Duodenal mucosa (tissue), 2 donors: ENCODE measurements around the gene PICALM.
"Not testable (repeated sequence)": the region's sequence is repeated elsewhere in the genome, so short reads cannot be mapped to it uniquely, and the experiment has no call there.

Experiments used
- H3K27ac ChIP-seq: one replicate; pipeline ENCODE4 v1.7.0; 2013; ENCODE audit warnings: low read depth, low read length
- H3K27me3 ChIP-seq, 2 donors: one replicate each; pipeline ENCODE4 v1.7.0; 2013; ENCODE audit warnings: low read length in 2 of 2, control low read depth in 1 of 2; ENCODE audit not compliant: insufficient read depth in 2 of 2, control insufficient read depth in 1 of 2
- H3K36me3 ChIP-seq, 2 donors: one replicate each; pipeline ENCODE4 v1.7.0; 2013; ENCODE audit warnings: low read length in 2 of 2, control low read depth in 1 of 2; ENCODE audit not compliant: insufficient read depth in 2 of 2, control insufficient read depth in 1 of 2
- H3K4me1 ChIP-seq, 2 donors: one replicate each; pipeline ENCODE4 v1.7.0; 2013; ENCODE audit warnings: low read length in 2 of 2, control low read depth in 1 of 2; ENCODE audit not compliant: insufficient read depth in 2 of 2, control insufficient read depth in 1 of 2
- H3K4me3 ChIP-seq, 2 donors: one replicate each; pipeline ENCODE4 v1.7.0; 2013; ENCODE audit warnings: low read length in 2 of 2, low read depth in 1 of 2
- H3K9ac ChIP-seq, 2 donors: one replicate each; pipeline ENCODE4 v1.7.0; 2013; ENCODE audit warnings: low read length in 2 of 2, low read depth in 1 of 2
- H3K9me3 ChIP-seq, 2 donors: one replicate each; pipeline ENCODE4 v1.7.0; 2013; ENCODE audit warnings: low read length in 2 of 2, control low read depth in 1 of 2; ENCODE audit not compliant: control insufficient read depth in 1 of 2

Gene PICALM

DNA sequence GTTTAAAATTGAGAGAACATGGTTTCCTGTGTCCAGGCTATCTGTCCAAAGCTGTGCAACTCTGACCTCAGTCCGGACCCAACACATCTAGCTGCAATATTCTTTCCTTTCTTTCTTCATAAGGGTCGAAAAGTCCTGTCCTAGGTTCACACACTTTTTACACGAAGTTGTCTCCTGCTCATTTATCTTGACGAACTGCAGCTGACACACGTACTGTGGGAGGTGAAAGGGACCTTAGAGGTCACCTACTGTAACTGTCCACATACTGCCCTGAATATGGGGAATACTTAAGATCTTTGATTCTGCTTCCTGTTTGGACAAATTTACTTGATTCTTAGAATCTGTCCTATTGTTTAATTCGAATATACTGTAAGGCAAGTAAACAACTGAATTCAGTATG, 107.8 kb downstream of the PICALM start:
- Histone ChIP-seq H3K27me3 (no peaks in the 10 kb centered on the region), H3K36me3 (peaks cover 9 to 44% of the 10 kb centered on the region in 2 donors), H3K4me1 (peaks cover 0 to 9% of the 10 kb centered on the region in 2 donors), H3K27ac (no peak overlapping the region), H3K9me3 (no peaks in the 10 kb centered on the region), H3K4me3 (no peak overlapping the region), H3K9ac (no peak overlapping the region)

DNA sequence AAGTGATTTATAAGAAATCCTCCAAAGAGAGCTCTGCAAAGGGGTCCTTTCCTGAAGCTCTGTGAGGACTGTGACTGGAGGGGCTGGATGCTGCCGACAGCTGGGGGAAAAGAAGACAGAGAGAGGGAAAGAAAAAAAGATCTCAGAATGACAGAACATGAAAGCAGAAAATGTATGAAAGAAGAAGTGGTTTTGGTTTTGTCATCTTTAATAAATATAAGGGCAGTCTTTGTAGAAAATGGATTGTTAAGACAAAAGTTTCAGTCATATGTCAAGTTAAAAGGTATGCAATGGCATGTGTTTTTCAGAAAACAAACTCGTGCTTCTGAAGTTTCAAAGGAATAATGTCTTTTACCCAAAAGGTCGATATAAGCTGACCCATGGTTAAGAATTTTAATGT, 108.2 kb downstream of the PICALM start:
- Histone ChIP-seq H3K36me3 (peaks cover 9 to 43% of the 10 kb centered on the region in 2 donors), H3K27me3 (no peaks in the 10 kb centered on the region), H3K4me1 (peaks cover 0 to 9% of the 10 kb centered on the region in 2 donors), H3K27ac (no peak overlapping the region), H3K9me3 (no peaks in the 10 kb centered on the region), H3K4me3 (no peak overlapping the region), H3K9ac (no peak overlapping the region)

DNA sequence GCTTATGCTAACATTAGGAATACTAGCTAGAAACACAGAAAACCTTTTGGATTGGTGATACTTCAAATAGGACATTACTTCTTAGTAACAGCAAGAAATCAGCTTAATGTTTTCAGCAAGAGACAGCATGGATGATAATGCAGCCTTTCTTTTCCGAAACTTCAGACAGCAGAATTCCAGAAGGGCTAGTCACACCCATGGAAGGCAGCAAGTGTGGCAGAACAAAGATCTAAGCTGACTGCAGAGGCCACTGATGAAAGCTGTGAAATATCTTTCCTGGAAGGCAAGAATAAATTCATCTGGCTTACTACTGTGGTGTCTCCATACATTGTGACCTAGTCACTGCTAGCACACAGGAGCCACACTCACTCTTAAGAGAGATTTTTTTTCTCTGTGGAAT, 113.4 kb downstream of the PICALM start:
- Histone ChIP-seq H3K4me1 (peaks cover 0 to 9% of the 10 kb centered on the region in 2 donors), H3K27me3 (no peaks in the 10 kb centered on the region), H3K27ac (no peak overlapping the region), H3K36me3 (peaks cover 0 to 30% of the 10 kb centered on the region in 2 donors), H3K9me3 (no peaks in the 10 kb centered on the region), H3K4me3 (no peak overlapping the region), H3K9ac (no peak overlapping the region)

DNA sequence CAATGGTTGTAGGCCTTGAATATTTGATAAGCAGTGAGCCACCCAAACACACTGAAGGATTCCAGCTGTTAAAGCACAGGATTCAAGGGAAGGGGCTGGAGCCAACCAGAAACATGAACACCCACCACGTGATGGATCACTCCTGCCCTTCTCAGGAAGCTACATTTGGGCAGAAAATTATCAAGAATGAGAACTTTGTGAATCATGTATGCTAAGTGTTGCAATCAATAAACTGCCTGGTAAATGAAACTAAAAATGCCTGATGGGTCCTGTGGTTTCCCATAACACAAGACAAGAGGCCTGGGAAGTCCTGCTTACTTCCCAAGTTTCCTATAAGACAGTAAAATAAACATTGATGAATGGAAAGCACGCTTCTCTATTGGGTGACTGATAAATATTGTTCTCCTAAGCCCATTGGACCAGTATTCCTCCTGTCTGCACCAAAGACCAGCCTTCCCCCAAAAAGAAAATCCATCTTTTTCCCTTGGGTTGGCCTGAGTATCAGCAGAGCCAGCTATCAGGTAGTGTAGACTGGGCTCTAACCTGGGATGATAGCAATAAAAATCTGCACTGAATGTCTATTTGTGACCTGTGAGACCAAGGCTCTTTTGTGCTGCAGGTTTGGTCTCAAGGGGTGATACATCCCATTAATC, 115.3 kb downstream of the PICALM start:
- Histone ChIP-seq H3K4me1 (peaks cover 0 to 9% of the 10 kb centered on the region in 2 donors), H3K27me3 (no peaks in the 10 kb centered on the region), H3K4me3 (no peak overlapping the region), H3K9me3 (no peaks in the 10 kb centered on the region), H3K36me3 (peaks cover 0 to 25% of the 10 kb centered on the region in 2 donors), H3K27ac (no peak overlapping the region), H3K9ac (no peak overlapping the region)

DNA sequence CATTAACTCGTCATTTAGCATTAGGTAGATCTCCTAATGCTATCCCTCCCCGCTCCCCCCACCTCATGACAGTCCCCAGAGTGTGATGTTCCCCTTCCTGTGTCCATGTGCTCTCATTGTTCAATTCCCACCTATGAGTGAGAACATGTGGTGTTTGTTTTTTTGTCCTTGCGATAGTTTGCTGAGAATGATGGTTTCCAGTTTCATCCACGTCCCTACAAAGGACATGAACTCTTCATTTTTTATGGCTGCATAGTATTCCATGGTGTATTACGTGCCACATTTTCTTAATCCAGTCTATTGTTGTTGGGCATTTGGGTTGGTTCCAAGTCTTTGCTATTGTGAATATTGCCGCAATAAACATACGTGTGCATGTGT, 116.8 kb downstream of the PICALM start:
- H3K4me1 ChIP-seq, H3K4me3 ChIP-seq, H3K9me3 ChIP-seq, H3K9ac ChIP-seq, H3K27ac ChIP-seq, H3K27me3 ChIP-seq: not testable (repeated sequence)
- peaks cover 0 to 24% of the 10 kb centered on the region in 2 donors for H3K36me3 ChIP-seq

DNA sequence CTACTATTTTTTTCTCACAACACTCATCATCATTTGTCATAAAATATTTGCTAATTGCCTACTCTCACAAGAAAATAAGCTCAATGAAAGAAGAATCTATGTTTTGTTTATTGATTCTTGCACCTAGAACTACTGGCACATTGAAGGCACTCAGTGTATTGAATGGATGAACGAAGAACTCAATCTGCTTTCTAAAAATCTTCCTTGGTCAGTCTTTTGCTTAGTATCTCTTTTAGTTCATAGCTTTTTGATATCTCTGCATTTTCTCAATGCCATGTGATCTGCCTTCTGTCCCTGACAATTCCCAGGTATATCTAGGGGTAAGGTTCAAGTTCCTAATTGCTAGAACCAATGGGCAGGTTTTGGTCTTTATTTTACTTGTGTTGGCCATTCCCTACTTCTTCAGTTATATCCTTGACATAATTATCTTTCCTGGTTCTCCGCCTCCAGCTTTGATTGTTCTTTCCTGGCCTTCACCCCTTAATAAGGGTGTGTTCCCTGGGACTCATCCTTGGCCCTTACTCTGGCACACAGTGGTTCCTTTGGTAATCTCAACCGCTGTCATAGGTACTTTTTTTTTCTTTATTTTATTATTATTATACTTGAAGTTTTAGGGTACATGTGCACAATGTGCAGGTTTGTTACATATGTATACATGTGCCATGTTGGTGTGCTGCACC, 117.3 kb downstream of the PICALM start:
- H3K9ac ChIP-seq: no peak overlapping the region
- no peaks in the 10 kb centered on the region for H3K27me3 ChIP-seq
- peaks cover 0 to 22% of the 10 kb centered on the region in 2 donors for H3K36me3 ChIP-seq
- H3K4me1 ChIP-seq: peaks cover 0 to 9% of the 10 kb centered on the region in 2 donors
- no peak overlapping the region for H3K27ac ChIP-seq
- H3K4me3 ChIP-seq: no peak overlapping the region
- no peaks in the 10 kb centered on the region for H3K9me3 ChIP-seq

DNA sequence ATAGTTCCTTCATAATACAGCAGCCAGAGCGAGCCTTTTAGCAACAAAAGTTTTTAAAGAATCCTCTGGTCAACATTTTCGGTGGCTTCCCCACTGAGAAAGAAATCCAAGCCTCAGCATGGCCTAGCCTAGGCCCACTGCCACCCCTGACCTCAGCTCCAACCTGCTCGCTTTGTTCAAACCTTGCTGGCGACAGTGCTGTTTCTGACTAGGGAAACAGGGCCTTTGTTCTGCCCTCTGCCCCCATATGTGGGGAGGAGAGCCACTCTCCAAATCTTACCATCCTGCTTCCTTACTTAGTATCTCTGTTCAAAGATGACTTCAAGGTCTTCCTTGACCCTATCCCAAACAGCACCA, 117.9 kb downstream of the PICALM start:
- Histone ChIP-seq H3K4me3 (no peak overlapping the region), H3K9me3 (no peaks in the 10 kb centered on the region), H3K27ac (no peak overlapping the region), H3K9ac (no peak overlapping the region), H3K27me3 (no peaks in the 10 kb centered on the region), H3K4me1 (peaks cover 0 to 6% of the 10 kb centered on the region in 2 donors), H3K36me3 (peaks cover 0 to 17% of the 10 kb centered on the region in 2 donors)

DNA sequence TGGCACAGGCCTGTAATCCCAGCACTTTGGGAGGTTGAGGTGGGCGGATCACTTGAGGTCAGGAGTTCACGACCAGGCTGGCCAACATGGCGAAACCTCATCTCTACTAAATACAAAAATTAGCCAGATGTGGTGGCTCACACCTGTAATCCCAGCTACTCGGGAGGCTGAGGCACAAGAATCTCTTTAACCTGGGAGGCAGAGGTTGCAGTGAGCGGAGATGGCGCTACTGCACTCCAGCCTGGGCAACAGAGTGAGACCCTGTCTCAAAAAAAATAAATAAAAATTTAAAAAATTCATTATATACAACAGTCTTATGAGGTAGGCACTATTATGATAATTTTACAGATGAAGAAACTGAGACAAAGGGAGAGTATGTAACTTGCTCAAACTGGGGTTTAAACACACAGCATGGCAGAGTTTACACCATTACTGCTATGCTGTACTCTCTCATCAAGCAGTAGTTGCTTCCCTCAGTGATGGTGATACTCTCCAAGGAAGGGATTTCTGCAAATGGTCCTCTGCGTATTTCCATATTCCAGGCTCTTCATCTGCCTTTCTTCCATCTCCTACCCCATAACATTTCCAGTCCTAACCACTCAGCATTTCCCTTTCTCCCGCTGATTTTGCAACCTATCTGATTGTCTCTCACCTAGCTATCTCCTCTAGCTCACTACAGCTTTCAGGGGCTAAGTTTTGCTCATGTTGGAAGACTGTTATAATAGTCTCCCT, 118.4 kb downstream of the PICALM start:
- no peak overlapping the region for H3K4me3 ChIP-seq
- H3K36me3 ChIP-seq: peaks cover 0 to 14% of the 10 kb centered on the region in 2 donors
- H3K9me3 ChIP-seq: no peaks in the 10 kb centered on the region
- H3K4me1 ChIP-seq: peaks cover 0 to 6% of the 10 kb centered on the region in 2 donors
- no peaks in the 10 kb centered on the region for H3K27me3 ChIP-seq
- no peak overlapping the region for H3K9ac ChIP-seq
- H3K27ac ChIP-seq: no peak overlapping the region

DNA sequence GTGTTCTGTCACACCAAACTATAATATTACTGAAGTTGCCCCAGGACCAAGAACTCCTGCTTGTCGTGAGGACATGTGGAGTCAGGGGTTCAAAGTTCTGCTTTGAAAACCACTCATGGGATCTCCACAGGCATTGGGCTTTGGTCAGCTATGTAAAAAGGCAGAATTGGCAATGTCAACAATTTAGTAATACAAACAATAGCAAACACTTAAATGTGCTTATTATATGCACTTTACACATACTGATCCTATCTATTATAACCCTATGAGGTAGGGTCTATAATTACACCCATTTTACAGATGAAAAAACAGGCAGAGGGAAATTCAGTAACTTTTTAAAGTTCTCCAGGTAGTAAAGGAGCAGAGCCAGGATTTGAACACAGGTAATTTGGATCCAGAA, 119.1 kb downstream of the PICALM start:
- H3K9me3 ChIP-seq: no peaks in the 10 kb centered on the region
- H3K4me1 ChIP-seq: peaks cover 0 to 6% of the 10 kb centered on the region in 2 donors
- no peaks in the 10 kb centered on the region for H3K27me3 ChIP-seq
- H3K9ac ChIP-seq: no peak overlapping the region
- no peak overlapping the region for H3K4me3 ChIP-seq
- H3K36me3 ChIP-seq: peaks cover 0 to 9% of the 10 kb centered on the region in 2 donors
- no peak overlapping the region for H3K27ac ChIP-seq

DNA sequence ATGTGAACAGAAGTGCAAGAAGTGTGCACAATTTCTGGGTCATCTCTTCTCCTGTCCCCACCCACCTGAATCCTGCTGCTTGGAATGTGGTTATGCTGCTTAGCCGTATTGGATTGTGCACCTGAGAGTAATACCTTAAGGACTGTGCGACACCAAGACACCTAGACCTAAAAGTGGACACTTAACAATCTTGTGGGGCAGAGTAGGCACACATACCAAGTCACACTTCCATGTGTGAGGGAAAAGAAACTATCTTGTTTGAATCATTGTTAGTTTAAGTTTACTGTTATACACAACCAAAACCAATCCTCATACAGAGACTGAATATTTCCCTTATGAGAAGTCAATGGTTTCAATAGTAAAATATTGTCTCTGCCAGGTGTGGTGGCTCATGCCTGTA, 120.0 kb downstream of the PICALM start:
- H3K36me3 ChIP-seq: peaks cover 0 to 1% of the 10 kb centered on the region in 2 donors
- H3K9me3 ChIP-seq: no peaks in the 10 kb centered on the region
- no peaks in the 10 kb centered on the region for H3K27me3 ChIP-seq
- peaks cover 0 to 6% of the 10 kb centered on the region in 2 donors for H3K4me1 ChIP-seq
- H3K4me3 ChIP-seq: no peak overlapping the region
- no peak overlapping the region for H3K27ac ChIP-seq
- H3K9ac ChIP-seq: no peak overlapping the region
